Activated B cell treated with CpG ODN at 0.5 μM for 24 hours (primary cell): Measurements from ENCODE around the gene ZSCAN10. TPM values are rescaled to one million over a fixed set of nuclear protein-coding genes. Genes with fewer than 3 reads are reported as not detected.

Experiments used
- ATAC-seq: fragments of 200-7000 bp; cut with Tn5 transposase; one replicate; pipeline ENCODE4 v1.10.0; 2021; ENCODE audit warnings: low read depth, mild to moderate bottlenecking, moderate library complexity
- CTCF ChIA-PET: fragments of 350-600 bp; sonication (Branson Sonifier 250); formaldehyde crosslinking; loops from one replicate; lab custom pipeline; 2021; ENCODE audit warnings: antibody characterized with exemption; lab: Charles Lee
- POLR2A ChIA-PET: fragments of 350-600 bp; sonication (Branson Sonifier 250); formaldehyde crosslinking; loops from one replicate; lab custom pipeline; 2021; ENCODE audit warnings: antibody characterized with exemption; lab: Charles Lee
- DNase-seq: peaks from one replicate; pipeline ENCODE4 v3.0.0; 2022
- H3K27ac Mint-ChIP-seq: one replicate; pipeline ENCODE4 v1.8.0; 2020; ENCODE audit warnings: mixed read lengths
- H3K27me3 Mint-ChIP-seq: one replicate; pipeline ENCODE4 v1.8.0; 2021; ENCODE audit warnings: mixed read lengths
- H3K36me3 Mint-ChIP-seq: one replicate; pipeline ENCODE4 v1.8.0; 2021; ENCODE audit warnings: low read depth, mixed read lengths
- H3K4me1 Mint-ChIP-seq: one replicate; pipeline ENCODE4 v1.8.0; 2021; ENCODE audit warnings: mixed read lengths
- H3K4me3 Mint-ChIP-seq: one replicate; pipeline ENCODE4 v1.8.0; 2020; ENCODE audit warnings: mild to moderate bottlenecking, mixed read lengths
- H3K9me3 Mint-ChIP-seq: one replicate; pipeline ENCODE4 v1.8.0; 2020; ENCODE audit warnings: mixed read lengths
- intact Hi-C: fragments of 100-400 bp; cut with micrococcal nuclease; formaldehyde crosslinking; loops from one replicate; pipeline ENCODE4 v1.15.1; 2024
- total RNA-seq: library from RNA; stranded (reverse); gene quantifications from 2 replicates; pipeline ENCODE4 v1.2.3, GENCODE V29; 2022
- TF ChIP-seq, protein P1 (sequence below): fragments of 200-600 bp; IDR thresholded peaks from one replicate; pipeline ENCODE4 v1.8.0; 2022; ENCODE audit warnings: antibody characterized with exemption, mild to moderate bottlenecking

The ZSCAN10 gene
- total RNA-seq, 1 donor from 2014 or later = not detected

DNA sequence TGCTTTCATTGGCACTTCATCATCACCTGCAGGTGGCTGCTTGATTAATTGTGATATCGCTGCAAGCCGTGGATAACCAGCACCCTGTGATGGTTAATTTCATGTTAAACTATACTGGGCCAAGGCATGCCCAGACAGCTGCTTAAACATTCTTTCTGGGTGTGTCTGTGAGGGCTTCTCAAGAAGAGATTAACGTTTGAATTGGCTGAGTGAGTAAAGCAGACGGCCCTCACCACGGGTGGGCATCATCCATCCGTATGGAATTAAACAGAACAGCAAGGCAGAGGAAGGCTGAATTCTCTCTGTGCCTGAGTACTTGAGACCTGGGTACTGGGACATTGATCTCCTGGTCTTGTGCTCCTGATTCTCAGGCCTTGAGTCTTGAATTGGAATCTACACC lies 28.7 kb upstream of the ZSCAN10 start:
- Mint-ChIP-seq H3K9me3 (no peaks in the 10 kb centered on the region), H3K27ac (no peak overlapping the region), H3K36me3 (peaks cover 17% of the 10 kb centered on the region), H3K27me3 (no peaks in the 10 kb centered on the region), H3K4me3 (no peak overlapping the region), H3K4me1 (peaks cover 41% of the 10 kb centered on the region)
- no peak for DNase-seq
- ChIA-PET CTCF (interaction anchor here (1.1 to 9.2 kb wide), 5 partner anchors 26 to 96 kb away, joined by 3 to 87 read pairs (median 56); no protein-coding TSS in a partner anchor), POLR2A (interaction anchor here (2.6 to 3.9 kb wide), 4 partner anchors 21 to 69 kb away, joined by 17 to 34 read pairs (median 27); partner anchors contain the start of gene ZSCAN10)
- ATAC-seq = no peak
- TF ChIP-seq, protein P1, sequence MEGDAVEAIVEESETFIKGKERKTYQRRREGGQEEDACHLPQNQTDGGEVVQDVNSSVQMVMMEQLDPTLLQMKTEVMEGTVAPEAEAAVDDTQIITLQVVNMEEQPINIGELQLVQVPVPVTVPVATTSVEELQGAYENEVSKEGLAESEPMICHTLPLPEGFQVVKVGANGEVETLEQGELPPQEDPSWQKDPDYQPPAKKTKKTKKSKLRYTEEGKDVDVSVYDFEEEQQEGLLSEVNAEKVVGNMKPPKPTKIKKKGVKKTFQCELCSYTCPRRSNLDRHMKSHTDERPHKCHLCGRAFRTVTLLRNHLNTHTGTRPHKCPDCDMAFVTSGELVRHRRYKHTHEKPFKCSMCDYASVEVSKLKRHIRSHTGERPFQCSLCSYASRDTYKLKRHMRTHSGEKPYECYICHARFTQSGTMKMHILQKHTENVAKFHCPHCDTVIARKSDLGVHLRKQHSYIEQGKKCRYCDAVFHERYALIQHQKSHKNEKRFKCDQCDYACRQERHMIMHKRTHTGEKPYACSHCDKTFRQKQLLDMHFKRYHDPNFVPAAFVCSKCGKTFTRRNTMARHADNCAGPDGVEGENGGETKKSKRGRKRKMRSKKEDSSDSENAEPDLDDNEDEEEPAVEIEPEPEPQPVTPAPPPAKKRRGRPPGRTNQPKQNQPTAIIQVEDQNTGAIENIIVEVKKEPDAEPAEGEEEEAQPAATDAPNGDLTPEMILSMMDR = no peak
- intact Hi-C loops = no loop called here

GRCh38 chr16:3123986-3124886 lies 25.1 kb upstream of the ZSCAN10 start:
- TF ChIP-seq, protein P1 = no peak
- Mint-ChIP-seq H3K36me3 (peaks cover 5% of the 10 kb centered on the region), H3K27ac (peak overlapping the region; percentile 96), H3K4me1 (peaks cover 35% of the 10 kb centered on the region), H3K27me3 (no peaks in the 10 kb centered on the region), H3K4me3 (peak overlapping the region; percentile 98), H3K9me3 (no peaks in the 10 kb centered on the region)
- CTCF ChIA-PET = interaction anchor here (1.0 to 1.2 kb wide), 3 partner anchors 11 to 29 kb away, joined by 3 to 7 read pairs (median 3); partner anchors contain the start of gene ZNF213
- POLR2A ChIA-PET = interaction anchor here (0.6 to 3.0 kb wide), 8 partner anchors 10 to 122 kb away, joined by 3 to 18 read pairs (median 6); partner anchors contain the start of gene ZNF213
- intact Hi-C loops = loop anchor here (1.0 to 5.0 kb wide), 4 partner anchors 10 to 102 kb away; partner anchors contain the start of genes HCFC1R1, THOC6 and TNFRSF12A
- peak; percentile 90 for ATAC-seq
- peak; percentile 93 for DNase-seq

DNA sequence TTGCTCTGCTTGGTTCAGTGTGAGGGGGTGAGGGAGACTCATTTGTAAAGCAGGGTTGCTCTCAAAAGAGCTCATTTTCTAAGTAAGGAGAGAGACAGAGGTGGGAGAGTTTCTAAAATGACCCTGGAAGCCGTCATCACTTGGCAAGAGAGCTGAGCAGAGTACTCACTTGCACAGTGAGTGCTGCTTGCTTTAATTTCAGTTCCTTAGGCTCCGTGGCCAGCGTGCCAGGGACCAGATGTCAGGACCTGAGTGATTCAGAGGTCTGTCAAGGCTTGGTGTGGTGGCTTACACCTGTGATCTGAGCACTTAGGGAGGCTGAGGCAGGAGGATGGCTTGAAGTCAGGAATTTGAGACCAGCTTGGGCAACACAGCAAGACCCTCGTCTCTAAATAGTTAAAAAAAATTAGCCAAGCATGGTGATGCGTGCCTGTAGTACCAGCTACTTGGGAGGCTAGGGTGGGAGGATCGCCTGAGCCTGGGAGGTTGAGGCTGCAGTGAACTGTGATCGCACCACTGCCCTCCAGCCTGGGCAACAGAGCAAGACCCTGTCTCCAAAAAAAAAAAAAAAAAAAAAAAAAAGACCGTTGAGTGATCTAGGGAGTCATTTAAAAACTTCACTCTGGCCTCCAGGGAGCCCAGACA lies 24.0 kb upstream of the ZSCAN10 start:
- Mint-ChIP-seq H3K4me3 (peak overlapping the region; percentile 98), H3K9me3 (no peaks in the 10 kb centered on the region), H3K36me3 (peaks cover 5% of the 10 kb centered on the region), H3K27ac (peak overlapping the region; percentile 80), H3K27me3 (no peaks in the 10 kb centered on the region), H3K4me1 (peaks cover 26% of the 10 kb centered on the region)
- TF ChIP-seq, protein P1 = no peak
- no peak for DNase-seq
- ATAC-seq = no peak
- ChIA-PET CTCF (interaction anchor here (1.3 kb wide), 1 partner anchor 8 kb away, joined by 3 read pairs; no protein-coding TSS in a partner anchor), POLR2A (interaction anchor here (0.8 to 2.1 kb wide), 4 partner anchors 10 to 17 kb away, joined by 3 to 9 read pairs (median 4); partner anchors contain the start of gene ZNF213)
- intact Hi-C loops = loop anchor here (5.0 kb wide), 1 partner anchor 101 kb away; the partner anchor contains the start of genes HCFC1R1, THOC6 and TNFRSF12A

DNA sequence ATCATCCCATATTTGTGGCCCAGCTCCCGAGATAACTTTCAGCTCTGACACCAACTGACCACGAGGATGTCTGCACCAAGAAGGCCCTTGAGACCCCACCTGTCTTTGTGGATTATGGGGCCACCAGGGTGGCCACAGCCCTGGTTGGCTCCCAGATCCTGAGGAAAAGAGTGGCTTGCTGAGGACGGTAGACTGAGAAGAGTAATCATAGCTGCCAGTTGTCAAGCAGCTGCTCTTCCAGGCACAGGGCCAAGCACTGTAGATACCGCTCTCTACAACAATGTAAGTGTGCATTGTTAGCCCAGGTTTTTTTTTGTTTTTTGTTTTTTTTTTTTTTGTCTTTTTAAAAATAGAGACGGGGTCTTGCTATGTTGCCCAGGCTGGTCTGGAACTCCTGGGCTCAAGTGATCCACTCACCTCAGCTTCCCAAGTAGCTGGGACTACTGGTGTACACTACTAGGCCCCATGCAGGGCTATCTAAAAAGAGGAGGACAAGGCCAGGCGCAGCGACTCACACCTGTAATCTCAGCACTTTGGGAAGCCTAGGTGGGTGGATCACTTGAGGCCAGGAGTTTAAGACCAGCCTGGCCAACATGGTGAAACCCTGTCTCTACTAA lies 22.9 kb upstream of the ZSCAN10 start:
- Mint-ChIP-seq H3K9me3 (no peaks in the 10 kb centered on the region), H3K4me3 (no peak overlapping the region), H3K27me3 (no peaks in the 10 kb centered on the region), H3K4me1 (peaks cover 21% of the 10 kb centered on the region), H3K36me3 (peaks cover 5% of the 10 kb centered on the region), H3K27ac (no peak overlapping the region)
- TF ChIP-seq, protein P1 = no peak
- no peak for DNase-seq
- ChIA-PET POLR2A (interaction anchor here (0.6 to 2.1 kb wide), 4 partner anchors 9 to 98 kb away, joined by 3 to 9 read pairs (median 4); partner anchors contain the start of gene ZNF213), CTCF (interaction anchor here (1.3 kb wide), 1 partner anchor 10 kb away, joined by 3 read pairs; no protein-coding TSS in a partner anchor)
- intact Hi-C loops = loop anchor here (5.0 kb wide), 1 partner anchor 100 kb away; the partner anchor contains the start of genes HCFC1R1, THOC6 and TNFRSF12A
- ATAC-seq = no peak
